GM19468 (cell line): ENCODE data around the gene FRS3.
A peak's percentile ranks its signal among the peaks of the same experiment; 100 is the strongest.

Source experiments
- ATAC-seq: cut with Tn5 transposase; IDR thresholded peaks from one replicate; pipeline ENCODE4 v1.9.1; 2021; ENCODE audit warnings: mild to moderate bottlenecking, moderate library complexity, moderate number of reproducible peaks; ENCODE audit not compliant: unreplicated experiment; ENCODE audit errors: extremely low read depth

Gene FRS3

DNA sequence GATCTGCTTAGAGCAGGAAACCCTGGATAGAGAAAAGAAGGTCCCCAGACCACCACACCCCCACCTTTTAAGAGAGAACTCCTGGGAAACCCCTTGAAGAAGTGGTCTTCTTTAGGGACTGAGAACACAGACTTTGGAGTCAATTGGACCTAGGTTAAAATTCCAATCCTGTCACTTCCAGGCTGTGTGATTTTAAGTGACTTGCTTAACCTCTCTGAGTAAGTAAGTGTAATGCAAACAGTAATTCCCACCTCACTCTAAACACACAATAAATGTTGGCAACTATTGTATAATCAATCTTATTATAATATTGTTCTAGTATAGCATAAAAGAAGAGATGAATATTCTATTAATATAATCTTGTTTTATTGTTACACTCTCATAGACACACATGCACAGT lies 47.6 kb downstream of the FRS3 start:
- ATAC-seq: no peak

DNA sequence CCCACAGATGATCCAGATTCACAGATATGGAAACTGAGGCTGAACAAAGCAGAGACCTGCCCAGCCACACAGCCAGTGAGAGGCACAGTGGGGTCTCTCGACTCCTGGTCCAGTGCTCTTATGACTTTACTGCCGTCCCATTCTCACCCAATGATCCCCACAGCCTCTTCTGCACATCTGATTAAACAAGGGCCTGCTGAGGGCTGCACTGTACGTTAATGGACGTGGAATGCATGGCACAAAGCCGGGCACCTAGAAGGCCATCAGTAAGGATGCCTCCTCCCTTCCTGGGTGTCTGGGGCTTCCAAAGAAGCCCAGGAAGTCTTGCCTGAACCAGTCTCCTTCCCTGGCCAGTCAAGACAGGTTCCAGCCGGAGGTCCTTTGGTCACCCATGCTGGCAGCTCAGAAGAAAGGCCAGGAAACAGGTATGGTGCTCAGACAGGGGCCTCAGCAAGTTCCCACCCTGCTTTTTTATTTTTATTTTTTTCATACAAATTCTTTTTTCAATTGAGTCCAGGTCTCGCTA lies 48.1 kb downstream of the FRS3 start:
- ATAC-seq: no peak

DNA sequence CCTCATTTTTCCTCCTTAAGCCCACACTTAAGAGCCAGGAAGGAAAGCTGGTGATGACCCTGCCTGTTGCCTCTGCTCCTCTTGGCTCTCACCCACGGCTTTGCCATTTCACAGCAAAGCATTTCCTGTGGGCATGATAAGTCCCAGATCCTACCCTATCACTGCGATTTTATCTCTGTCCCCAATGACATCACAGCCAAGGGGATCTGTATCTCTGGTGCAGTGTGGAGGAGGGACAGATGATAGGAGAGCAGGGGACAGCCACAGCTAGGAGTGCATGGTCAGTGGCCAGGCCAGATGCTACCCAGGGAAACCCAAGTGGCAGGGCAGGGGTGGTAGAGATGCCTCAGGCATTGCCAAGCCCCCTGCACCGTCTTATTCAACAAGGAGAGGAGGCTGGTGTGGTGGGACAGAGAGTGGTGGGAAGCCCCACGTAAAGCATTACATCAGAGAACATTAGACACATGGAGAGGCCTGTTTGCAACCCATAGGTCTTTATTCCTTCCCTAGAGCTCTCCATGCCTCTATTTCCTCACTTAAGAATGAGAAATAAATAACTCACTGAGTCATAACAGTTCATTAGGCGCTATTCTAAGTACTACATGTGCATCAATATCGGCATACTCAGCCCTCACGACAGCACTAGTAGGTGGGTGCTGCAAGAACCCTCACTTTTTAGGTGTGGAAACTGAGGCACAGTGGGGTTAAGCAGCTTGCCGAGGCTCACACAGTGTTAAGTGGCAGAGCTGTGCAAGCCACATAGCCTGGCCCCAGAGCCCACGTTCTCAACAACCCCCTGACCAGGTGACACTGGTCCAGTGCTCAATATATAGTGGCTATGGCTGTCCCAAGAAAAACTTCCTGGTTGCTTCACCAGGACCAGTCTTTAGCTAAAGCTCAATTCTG lies 48.9 kb downstream of the FRS3 start:
- no peak for ATAC-seq

GRCh38 chr6:41729624-41730023 lies 50.1 kb downstream of the FRS3 start:
- no peak for ATAC-seq

GRCh38 chr6:41728954-41729353 lies 50.7 kb downstream of the FRS3 start:
- no peak for ATAC-seq

DNA sequence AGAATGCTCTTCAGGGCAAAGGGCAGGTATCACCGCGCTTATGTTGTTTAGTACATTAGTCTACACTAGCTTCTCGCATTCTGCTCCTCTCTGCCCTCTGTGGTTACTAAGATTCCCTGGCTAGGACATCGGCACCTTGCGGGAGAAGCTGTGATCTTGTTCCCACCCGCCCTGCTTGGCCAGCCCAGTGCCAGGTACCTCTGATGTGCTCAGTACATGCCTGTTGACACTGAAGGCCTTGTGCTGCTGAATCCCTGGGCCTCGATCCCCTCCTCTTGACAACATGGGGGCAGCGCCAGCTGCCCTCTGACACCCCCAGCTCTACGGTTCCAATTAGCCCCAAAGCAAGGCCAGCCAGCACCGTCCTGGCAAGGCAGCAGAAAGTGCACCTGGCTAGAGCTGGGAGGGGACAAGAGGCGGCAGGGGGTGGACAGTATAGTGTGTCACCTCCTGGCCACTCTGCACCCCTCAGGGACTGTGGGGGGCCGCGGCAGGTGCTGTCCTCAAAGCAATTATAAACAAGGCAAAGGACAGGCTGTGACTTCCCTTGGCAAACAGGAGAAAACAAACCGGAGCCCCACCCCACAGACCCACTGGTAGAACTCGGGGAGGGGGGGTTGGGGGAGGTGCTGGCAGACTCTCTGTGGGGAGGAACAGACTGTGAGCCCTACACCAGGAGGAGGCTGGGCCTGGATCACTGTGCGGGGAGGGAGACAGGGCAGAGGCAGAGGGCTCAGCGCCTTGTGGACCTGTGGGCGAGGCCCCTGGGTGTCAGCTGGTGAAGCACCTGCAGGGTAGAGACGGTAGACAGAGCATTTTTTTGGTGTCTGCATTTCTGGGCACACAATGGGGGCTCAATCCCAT lies 51.4 kb downstream of the FRS3 start:
- no peak for ATAC-seq

- ATAC-seq: no peak
Observed at GRCh38 chr6:41727705-41728072, 52.0 kb downstream of the FRS3 start.

- ATAC-seq: no peak
Observed at GRCh38 chr6:41726876-41727275, 52.8 kb downstream of the FRS3 start.

DNA sequence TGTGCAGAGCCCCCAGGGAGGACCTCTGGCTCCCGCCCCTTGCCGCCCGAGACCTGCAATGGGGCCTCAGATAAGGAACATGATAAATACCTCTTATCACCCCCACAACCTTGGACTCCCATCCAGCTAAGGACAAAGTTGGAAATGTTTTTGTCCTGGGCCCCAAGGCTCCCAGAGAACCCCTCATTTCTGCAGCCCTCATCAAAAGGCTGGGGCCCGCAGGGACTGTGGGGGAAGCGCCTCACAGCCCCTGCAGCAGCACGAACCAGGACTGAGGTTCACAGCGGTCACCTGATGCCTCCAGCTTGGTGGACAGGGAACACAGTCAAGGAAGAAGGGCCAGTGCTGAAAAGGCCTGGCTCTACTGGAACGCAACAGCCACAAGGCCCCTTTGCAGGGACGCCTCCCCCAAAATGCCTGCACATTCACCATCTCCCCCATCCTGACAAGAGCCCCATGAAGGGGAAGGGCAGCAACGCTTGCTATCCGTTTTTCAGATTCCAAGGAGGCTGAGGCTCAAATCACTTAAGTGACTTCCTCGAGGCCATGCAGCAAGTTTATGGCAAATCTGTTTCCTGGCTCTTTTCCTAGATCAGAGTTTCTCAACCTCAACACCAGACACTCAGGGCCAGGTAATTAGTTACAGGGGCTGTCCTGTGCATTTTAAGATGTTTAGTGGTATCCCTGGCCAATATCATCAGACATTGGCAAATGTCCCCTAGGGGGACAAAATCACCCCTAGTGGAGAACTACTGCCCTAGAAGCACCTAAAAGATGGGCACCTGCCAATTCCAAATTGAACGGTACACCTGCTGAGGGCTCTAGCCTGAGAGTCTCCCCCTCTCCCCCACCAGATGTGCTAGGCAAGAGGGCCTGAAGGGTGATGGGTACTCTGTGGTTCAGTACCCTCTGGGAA lies 54.9 kb downstream of the FRS3 start:
- no peak for ATAC-seq

DNA sequence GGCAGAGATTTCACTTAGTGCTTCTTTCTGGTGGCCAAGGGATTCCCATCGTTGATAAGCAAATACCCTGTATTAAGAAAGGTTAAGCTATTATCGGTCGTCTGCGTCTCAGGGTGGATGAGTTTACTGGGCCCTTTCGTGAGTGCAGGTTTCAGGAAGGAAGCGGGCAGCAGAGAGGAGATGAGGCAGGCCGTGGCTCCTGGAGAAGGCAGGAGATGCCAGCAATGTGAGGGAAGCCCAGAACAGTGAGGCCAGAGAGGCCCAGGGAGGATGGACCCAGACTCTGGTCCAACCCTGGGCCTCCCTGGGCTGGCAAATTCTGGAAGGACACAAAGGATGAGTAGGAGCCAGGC lies 55.5 kb downstream of the FRS3 start:
- ATAC-seq: no peak

- peak; percentile 58 for ATAC-seq
Observed at GRCh38 chr6:41723530-41724227, 56.0 kb downstream of the FRS3 start.

DNA sequence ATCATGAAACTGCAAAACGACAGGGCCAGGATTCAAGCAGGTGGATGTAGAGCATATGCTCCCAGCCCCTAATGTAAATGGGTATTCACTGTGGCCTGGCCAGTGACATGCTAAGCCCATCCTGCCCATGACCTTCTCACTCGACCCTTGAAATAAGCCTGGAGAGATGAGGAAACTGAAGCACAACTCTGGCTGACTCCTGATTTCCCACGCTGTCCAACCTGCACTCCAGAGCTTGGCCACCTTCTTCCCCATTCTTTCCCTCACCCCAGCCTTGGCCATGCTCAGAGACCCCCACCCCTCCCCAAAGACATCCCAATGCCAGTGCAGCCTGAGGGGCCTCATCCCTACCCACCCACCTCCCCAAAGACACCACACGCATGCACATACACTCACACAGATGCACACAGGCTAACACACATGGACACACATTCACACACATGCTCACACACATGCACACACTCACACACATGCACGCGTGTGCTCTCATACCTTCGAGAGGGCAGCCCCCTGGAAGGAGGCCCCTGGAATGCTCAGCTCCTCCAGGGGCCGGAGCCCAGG lies 56.7 kb downstream of the FRS3 start:
- ATAC-seq: no peak

DNA sequence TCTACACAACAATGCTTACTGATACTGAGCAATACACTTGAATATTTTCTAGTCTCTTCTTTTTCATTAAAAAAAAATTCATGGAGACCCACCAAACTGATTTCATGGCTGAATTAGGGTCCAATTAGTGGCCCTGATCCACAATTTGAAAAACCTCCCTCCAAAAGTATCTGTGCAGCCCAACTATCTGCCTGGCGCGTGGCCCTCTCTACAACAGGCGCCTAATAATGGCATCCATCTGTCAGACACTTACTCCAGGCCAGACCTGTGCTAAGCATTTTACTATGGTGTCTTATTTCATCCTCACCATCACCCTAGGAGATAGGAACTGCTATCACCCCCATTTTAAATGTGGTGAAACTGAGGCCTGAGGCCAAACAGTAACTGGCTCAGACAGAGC lies 58.3 kb downstream of the FRS3 start:
- no peak for ATAC-seq

- ATAC-seq: no peak
Observed at GRCh38 chr6:41720783-41721182, 58.9 kb downstream of the FRS3 start.

- ATAC-seq: no peak
Observed at GRCh38 chr6:41720262-41720620, 59.5 kb downstream of the FRS3 start.
